HepG2 (cell line): ENCODE measurements around the gene BCAR3. TPM values are rescaled to one million over a fixed set of nuclear protein-coding genes. Genes with fewer than 3 reads are reported as not detected.

Experiments used
- ATAC-seq: fragments of 200-7000 bp; cut with Tn5 transposase; 3 replicates; pipeline ENCODE4 v1.9.1; 2020; ENCODE audit warnings: mild to moderate bottlenecking, moderate library complexity
- BruUV-seq: library from RNA; stranded (reverse); fragments of 400-500 nt; replicated peaks from 2 replicates; lab custom pipeline; 2021; lab: Mats Ljungman, UMichigan
- CTCF ChIA-PET: fragments of 300-600 bp; formaldehyde crosslinking; extraction: SDS; loops from one replicate; lab custom pipeline; 2021; ENCODE audit warnings: low total read pairs, inconsistent platforms, low intra/inter-chr PET ratio; lab: Yijun Ruan, JAX
- POLR2A ChIA-PET: fragments of 350-600 bp; sonication (Branson Sonifier 250); formaldehyde crosslinking; loops from one replicate; lab custom pipeline; 2020; ENCODE audit warnings: antibody characterized with exemption, inconsistent platforms; lab: Yijun Ruan, JAX
- DNase-seq: peaks from one replicate; pipeline ENCODE4 v3.0.0-alpha.2; 2015; ENCODE audit warnings: low spot score
- FAIRE-seq: peaks from 3 replicates; lab custom pipeline; 2011; peaks lifted over from hg19 to GRCh38; lab: Jason Lieb, UNC
- H2AFZ ChIP-seq: one replicate; pipeline ENCODE4 v1.6.1; 2011; ENCODE audit warnings: low read length, inconsistent platforms
- H3K27ac ChIP-seq: fragments of 300-600 bp; 3 replicates; pipeline ENCODE4 v1.8.0; 2011; ENCODE audit warnings: mixed run types, mild to moderate bottlenecking, mixed read lengths, low read length, inconsistent platforms; ENCODE audit not compliant: insufficient read depth; ENCODE audit errors: extremely low read length
- H3K27me3 ChIP-seq, 2 experiments: fragments of 200-600 bp in 1 of 2; 2 replicates in 1 of 2; 3 replicates in 1 of 2; pipeline versions ENCODE4 v1.6.0 to v1.8.0; 2011; ENCODE audit warnings: low read length in 2 of 2, mild to moderate bottlenecking in 2 of 2, moderate library complexity in 2 of 2, inconsistent platforms in 1 of 2; ENCODE audit not compliant: insufficient read depth in 2 of 2, control insufficient read depth in 1 of 2
- H3K36me3 ChIP-seq, 2 experiments: fragments of 200-600 bp in 1 of 2; replicated peaks in 1 of 2; 2 replicates in 1 of 2; 3 replicates in 1 of 2; pipeline versions ENCODE4 v1.5.1 to v1.8.0; 2011; ENCODE audit warnings: low read length in 2 of 2, inconsistent platforms in 1 of 2; ENCODE audit not compliant: insufficient read depth in 2 of 2, control insufficient read depth in 1 of 2
- H3K4me1 ChIP-seq: 2 replicates; pipeline ENCODE4 v1.5.1; 2012; ENCODE audit warnings: low read length, inconsistent platforms; ENCODE audit not compliant: insufficient read depth
- H3K4me2 ChIP-seq: 2 replicates; pipeline ENCODE4 v1.6.0; 2011; ENCODE audit warnings: low read depth, low read length, inconsistent platforms
- H3K4me3 ChIP-seq, 3 experiments: fragments of 200-600 bp in 1 of 3; sonication (generic), shearing (Covaris generic) in 1 of 3; replicated peaks in 1 of 3; 2 replicates each; pipeline ENCODE4 v1.5.1; 2011 to 2016; ENCODE audit warnings: low read length in 3 of 3, inconsistent platforms in 2 of 3, low read depth in 2 of 3, mild to moderate bottlenecking in 2 of 3, control low read depth in 1 of 3, mixed read lengths in 1 of 3; ENCODE audit not compliant: insufficient read depth in 1 of 3
- H3K79me2 ChIP-seq: one replicate; pipeline ENCODE4 v1.6.1; 2011; ENCODE audit warnings: low read length, inconsistent platforms; ENCODE audit not compliant: insufficient read depth
- H3K9ac ChIP-seq: 2 replicates; pipeline ENCODE4 v1.6.0; 2011; ENCODE audit warnings: mild to moderate bottlenecking, low read depth, low read length, inconsistent platforms; ENCODE audit not compliant: insufficient read depth
- H3K9me3 ChIP-seq: 2 replicates; pipeline ENCODE4 v1.5.1; 2012; ENCODE audit warnings: mild to moderate bottlenecking, low read length
- H4K20me1 ChIP-seq: 2 replicates; pipeline ENCODE4 v1.6.0; 2011; ENCODE audit warnings: inconsistent platforms, mild to moderate bottlenecking, low read length, moderate library complexity; ENCODE audit not compliant: insufficient read depth
- GATAD2A ChIP-seq: IDR thresholded peaks from 2 replicates; pipeline ENCODE4 v1.6.1; 2016
- NFKB2 ChIP-seq: sonication (generic); formaldehyde crosslinking; IDR thresholded peaks from 2 replicates; pipeline ENCODE4 v1.4.0; 2020; ENCODE audit warnings: missing genetic modification reagents, borderline replicate concordance
- U2AF2 ChIP-seq: fragments of 200-400 bp; formaldehyde crosslinking; IDR thresholded peaks from 2 replicates; pipeline ENCODE4 v1.6.1; 2017; ENCODE audit warnings: low read depth, mild to moderate bottlenecking, low read length
- WGBS: methylation state at CpG from one replicate; pipeline ENCODE4 v1.1.6; 2017; ENCODE audit warnings: low lambda C conversion rate; 5-methylcytosine and 5-hydroxymethylcytosine counted together
- in situ Hi-C: cut with HindIII; loops from 2 replicates; pipeline ENCODE4 v1.10.0; 2017; ENCODE audit warnings: low pct_unique_long_range_greater_than_20kb; ENCODE audit not compliant: extremely low pct_ligation_motif_present
- intact Hi-C: fragments of 100-400 bp; cut with micrococcal nuclease; formaldehyde crosslinking; loops from one replicate; pipeline ENCODE4 v1.10.0; 2022; ENCODE audit not compliant: unreplicated experiment
- polyA plus RNA-seq, 8 experiments: library from polyadenylated mRNA; depleted of rRNA in 3 of 8; stranded (reverse) in 7 of 8; unstranded in 1 of 8; fragments of >200 nt; fragmentation: Illumina TruSeq in 4 of 8; extraction: Trizol in 4 of 8; gene quantifications; 2 replicates each; pipeline versions ENCODE4 v1.2.1 to v1.2.3, GENCODE V29; 2011 to 2016; ENCODE audit warnings: low read depth in 4 of 8, missing spikeins in 1 of 8, mixed read lengths in 1 of 8; ENCODE audit not compliant: insufficient read depth in 1 of 8
- total RNA-seq, 5 experiments: library from RNA; depleted of rRNA; stranded (reverse); fragments of >200 nt; fragmentation: Illumina TruSeq; extraction: Trizol; gene quantifications; 2 replicates each; pipeline ENCODE4 v1.2.3, GENCODE V29; 2016; ENCODE audit warnings: low read depth in 1 of 5
- TF ChIP-seq, protein P1 (sequence below): sonication (generic); formaldehyde crosslinking; conservative IDR thresholded peaks from 2 replicates; pipeline ENCODE4 v1.8.1; 2023; ENCODE audit warnings: missing genetic modification reagents

Gene BCAR3
- total and polyA plus RNA-seq, 2 of the 13 experiments (the other 11 are each of a cell fraction or from before 2014, with no cell fraction given) = 3.6 to 4.8 TPM

GRCh38 chr1:93708734-93709481 lies 27.3 kb upstream of the BCAR3 start (continued):
- TF ChIP-seq, protein P1, sequence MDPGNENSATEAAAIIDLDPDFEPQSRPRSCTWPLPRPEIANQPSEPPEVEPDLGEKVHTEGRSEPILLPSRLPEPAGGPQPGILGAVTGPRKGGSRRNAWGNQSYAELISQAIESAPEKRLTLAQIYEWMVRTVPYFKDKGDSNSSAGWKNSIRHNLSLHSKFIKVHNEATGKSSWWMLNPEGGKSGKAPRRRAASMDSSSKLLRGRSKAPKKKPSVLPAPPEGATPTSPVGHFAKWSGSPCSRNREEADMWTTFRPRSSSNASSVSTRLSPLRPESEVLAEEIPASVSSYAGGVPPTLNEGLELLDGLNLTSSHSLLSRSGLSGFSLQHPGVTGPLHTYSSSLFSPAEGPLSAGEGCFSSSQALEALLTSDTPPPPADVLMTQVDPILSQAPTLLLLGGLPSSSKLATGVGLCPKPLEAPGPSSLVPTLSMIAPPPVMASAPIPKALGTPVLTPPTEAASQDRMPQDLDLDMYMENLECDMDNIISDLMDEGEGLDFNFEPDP (CRISPR knock-in tag) = no peak
- TF ChIP-seq NFKB2 = no peak
- TF ChIP-seq GATAD2A (CRISPR knock-in tag) = no peak

- Histone ChIP-seq H3K36me3 (no peaks in the 10 kb centered on the region), H3K9ac (no peak overlapping the region), H3K4me3 (no peak overlapping the region), H3K79me2 (no peaks in the 10 kb centered on the region), H4K20me1 (no peaks in the 10 kb centered on the region), H3K9me3 (no peaks in the 10 kb centered on the region), H2AFZ (no peak overlapping the region), H3K27ac (no peak overlapping the region), H3K4me2 (no peak overlapping the region), H3K4me1 (peaks cover 68% of the 10 kb centered on the region), H3K27me3 (no peaks in the 10 kb centered on the region)
- CTCF ChIA-PET = no interaction called here
- BruUV-seq = no TSS peak
- FAIRE-seq (no peak), DNase-seq (no peak), ATAC-seq (no peak)
- WGBS = 70% methylated on average over 5 of the region's 5 CpGs
- TF ChIP-seq U2AF2 = no peak
- intact Hi-C loops = no loop called here
- POLR2A ChIA-PET = no interaction called here
- in situ Hi-C loops = no loop called here
These were observed 26.3 kb upstream of the BCAR3 start for GRCh38 chr1:93707956-93708355.
